GM12878 (cell line): Measurements from ENCODE around the gene AKT1S1. TPM values are rescaled to one million over a fixed set of nuclear protein-coding genes. Genes with fewer than 3 reads are reported as not detected.

Experiments
- CHD4 ChIP-seq: fragments of 200-600 bp; sonication (generic); IDR thresholded peaks from 2 replicates; pipeline ENCODE4 v1.6.1; 2016; ENCODE audit warnings: mild to moderate bottlenecking
- E4F1 ChIP-seq: fragments of 450-650 bp; IDR thresholded peaks from 2 replicates; pipeline ENCODE4 v1.6.1; 2018; ENCODE audit warnings: borderline replicate concordance, mild to moderate bottlenecking; ENCODE audit not compliant: partially characterized antibody
- ESRRA ChIP-seq: IDR thresholded peaks from 2 replicates; pipeline ENCODE4 v1.6.1; 2012; ENCODE audit warnings: mild to moderate bottlenecking, low read length, improper control_type of control experiment
- ETV6 ChIP-seq, 2 experiments: fragments of 450-650 bp in 1 of 2; IDR thresholded peaks in 1 of 2; conservative IDR thresholded peaks in 1 of 2; 2 replicates each; pipeline ENCODE4 v1.6.1; 2014; ENCODE audit warnings: antibody characterized with exemption in 1 of 2, borderline replicate concordance in 1 of 2, low read depth in 1 of 2, mild to moderate bottlenecking in 1 of 2, moderate library complexity in 1 of 2
- EZH2 ChIP-seq: IDR thresholded peaks from 2 replicates; pipeline ENCODE4 v1.6.1; 2012; ENCODE audit warnings: low read depth, mild to moderate bottlenecking, control low read depth, inconsistent platforms, low read length, borderline replicate concordance; ENCODE audit not compliant: control insufficient read depth
- HDAC6 ChIP-seq: fragments of 200-600 bp; sonication (generic); IDR thresholded peaks from one replicate; pipeline ENCODE4 v1.8.0; 2017; ENCODE audit warnings: antibody characterized with exemption; ENCODE audit not compliant: unreplicated experiment
- HDGF ChIP-seq: fragments of 450-650 bp; IDR thresholded peaks from 2 replicates; pipeline ENCODE4 v1.6.1; 2016; ENCODE audit warnings: antibody characterized with exemption
- IRF5 ChIP-seq: fragments of 450-650 bp; IDR thresholded peaks from 2 replicates; pipeline ENCODE4 v1.6.1; 2017; ENCODE audit warnings: borderline replicate concordance
- MYB ChIP-seq: fragments of 150-350 bp; IDR thresholded peaks from 2 replicates; pipeline ENCODE4 v1.6.1; 2014; ENCODE audit warnings: mild to moderate bottlenecking, low read depth, low read length, borderline replicate concordance
- RB1 ChIP-seq: fragments of 450-650 bp; formaldehyde crosslinking; IDR thresholded peaks from 2 replicates; pipeline ENCODE4 v1.6.1; 2017; ENCODE audit warnings: mild to moderate bottlenecking, borderline replicate concordance
- RBBP5 ChIP-seq: fragments of 200-600 bp; sonication (generic); conservative IDR thresholded peaks from 2 replicates; pipeline ENCODE4 v1.6.1; 2016
- RFX5 ChIP-seq: IDR thresholded peaks from 2 replicates; pipeline ENCODE4 v1.6.1; 2011; ENCODE audit warnings: low read depth, low read length, improper control_type of control experiment
- SKIL ChIP-seq: fragments of 450-650 bp; IDR thresholded peaks from 2 replicates; pipeline ENCODE4 v1.6.1; 2017; ENCODE audit warnings: mild to moderate bottlenecking, low read depth, inconsistent platforms; ENCODE audit not compliant: poor library complexity, severe bottlenecking
- SP1 ChIP-seq: IDR thresholded peaks from one replicate; pipeline ENCODE4 v1.6.1; 2011; ENCODE audit warnings: low read depth, low read length
- SPI1 ChIP-seq: IDR thresholded peaks from 2 replicates; pipeline ENCODE4 v1.6.1; 2011; ENCODE audit warnings: low read depth, mild to moderate bottlenecking, low read length, moderate library complexity, borderline replicate concordance; ENCODE audit not compliant: insufficient read depth
- TARDBP ChIP-seq: IDR thresholded peaks from 2 replicates; pipeline ENCODE4 v1.6.1; 2016; ENCODE audit warnings: borderline replicate concordance
- TCF12 ChIP-seq: IDR thresholded peaks from 2 replicates; pipeline ENCODE4 v1.6.1; 2011; ENCODE audit warnings: low read depth, mild to moderate bottlenecking, low read length
- WRNIP1 ChIP-seq: IDR thresholded peaks from 2 replicates; pipeline ENCODE4 v1.6.1; 2011; ENCODE audit warnings: low read depth, low read length, improper control_type of control experiment, borderline replicate concordance
- YBX1 ChIP-seq: fragments of 450-650 bp; IDR thresholded peaks from 2 replicates; pipeline ENCODE4 v1.6.1; 2016; ENCODE audit warnings: antibody characterized with exemption
- ZBTB11 ChIP-seq: fragments of 450-650 bp; formaldehyde crosslinking; IDR thresholded peaks from 2 replicates; pipeline ENCODE4 v1.5.0; 2022; ENCODE audit warnings: mild to moderate bottlenecking, missing genetic modification characterization
- ZNF217 ChIP-seq: fragments of 450-650 bp; IDR thresholded peaks from 2 replicates; pipeline ENCODE4 v1.6.1; 2017; ENCODE audit warnings: antibody characterized with exemption, mild to moderate bottlenecking
- polyA plus RNA-seq, 11 experiments: library from polyadenylated mRNA; depleted of rRNA in 4 of 11; unstranded in 6 of 11; stranded (reverse) in 5 of 11; fragments of >200 nt; fragmentation: Nextera tagmentation in 4 of 11; fragmentation: Illumina TruSeq in 1 of 11; extraction: Ambion mirVana in 4 of 11; extraction: Trizol in 1 of 11; gene quantifications; 1 replicate in 1 of 11; 2 replicates in 10 of 11; pipeline versions ENCODE4 v1.2.1 to v1.2.3, GENCODE V29; 2011 to 2016; ENCODE audit warnings: inconsistent platforms in 2 of 11, missing spikeins in 2 of 11, low read depth in 1 of 11
- total RNA-seq, 4 experiments: library from RNA; depleted of rRNA in 3 of 4; stranded (reverse); fragments of >200 nt in 3 of 4; fragmentation: Illumina TruSeq in 1 of 4; extraction: Trizol in 1 of 4; gene quantifications; 2 replicates each; pipeline versions ENCODE4 v1.2.1 to v1.2.3, GENCODE V29; 2013 to 2021

The AKT1S1 gene
- total and polyA plus RNA-seq, 10 of the 15 experiments (the other 5 are each of a cell fraction or from before 2014, with no cell fraction given), result 0.43 to 23.0 (median 12.3) TPM

GRCh38 chr19:49894879-49895565 is 17.9 kb upstream of the AKT1S1 start (continued):
- TF ChIP-seq RFX5 (no peak), ZBTB11 (CRISPR knock-in tag) (no peak), RB1 (no peak), ETV6 (conservative IDR thresholded peaks at IDR 0.05 in 1 of 2, IDR thresholded peaks at IDR 0.05 in 1 of 2; ENCODE audit: borderline replicate concordance in 1 of 2, low read depth in 1 of 2) (peak in 1 of 2 experiments; percentile 52; a peak in 2 of 4 replicates), MYB (no peak), CHD4 (no peak), RBBP5 (no peak), TCF12 (0 out of 2 replicates have a peak, but pooled peaks have one; percentile 16), IRF5 (no peak), E4F1 (no peak), WRNIP1 (no peak), HDAC6 (no peak), SPI1 (peak; percentile 73; the same call in 1 of the 2 replicates), YBX1 (no peak), EZH2 (no peak), ESRRA (no peak; the same call in 1 of the 2 replicates), ZNF217 (no peak), SKIL (peak; percentile 58), SP1 (no peak), HDGF (no peak), TARDBP (no peak)
